ENCODE data around the gene ANKDD1A. TPM values are rescaled to one million over a fixed set of nuclear protein-coding genes. Genes with fewer than 3 reads are reported as not detected.

Gene ANKDD1A
- total and polyA plus RNA-seq, 2 experiments from 2014 or later: 6.7 to 9.3 TPM

- TF ChIP-seq ZNF462 (CRISPR knock-in tag; IDR thresholded peaks at IDR 0.05): no peak
- TF ChIP-seq REST (IDR thresholded peaks at IDR 0.05; ENCODE audit: unreplicated experiment): no peak
- no peak for TF ChIP-seq EZH2 (IDR thresholded peaks at IDR 0.05; ENCODE audit: low read depth, unreplicated experiment)
- TF ChIP-seq ZNF331 (CRISPR knock-in tag; IDR thresholded peaks at IDR 0.05; ENCODE audit: low read depth): no peak
- TF ChIP-seq EZH2phosphoT487 (IDR thresholded peaks at IDR 0.05; ENCODE audit: unreplicated experiment): no peak
- TF ChIP-seq, protein P1, sequence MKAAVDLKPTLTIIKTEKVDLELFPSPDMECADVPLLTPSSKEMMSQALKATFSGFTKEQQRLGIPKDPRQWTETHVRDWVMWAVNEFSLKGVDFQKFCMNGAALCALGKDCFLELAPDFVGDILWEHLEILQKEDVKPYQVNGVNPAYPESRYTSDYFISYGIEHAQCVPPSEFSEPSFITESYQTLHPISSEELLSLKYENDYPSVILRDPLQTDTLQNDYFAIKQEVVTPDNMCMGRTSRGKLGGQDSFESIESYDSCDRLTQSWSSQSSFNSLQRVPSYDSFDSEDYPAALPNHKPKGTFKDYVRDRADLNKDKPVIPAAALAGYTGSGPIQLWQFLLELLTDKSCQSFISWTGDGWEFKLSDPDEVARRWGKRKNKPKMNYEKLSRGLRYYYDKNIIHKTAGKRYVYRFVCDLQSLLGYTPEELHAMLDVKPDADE (IDR thresholded peaks at IDR 0.05): no peak
Observed at GRCh38 chr15:64875641-64876223, 36.0 kb upstream of the ANKDD1A start (continued).

Measured in GM23338 (cell line).